ENCODE measurements around the gene RPS6KA5.
"Not testable (repeated sequence)": the region's sequence is repeated elsewhere in the genome, so short reads cannot be mapped to it uniquely, and the experiment has no call there.

The RPS6KA5 gene

GRCh38 chr14:91063119-91063518 is 2.7 kb upstream of the RPS6KA5 start:
- DNase-seq, result no peak

DNA sequence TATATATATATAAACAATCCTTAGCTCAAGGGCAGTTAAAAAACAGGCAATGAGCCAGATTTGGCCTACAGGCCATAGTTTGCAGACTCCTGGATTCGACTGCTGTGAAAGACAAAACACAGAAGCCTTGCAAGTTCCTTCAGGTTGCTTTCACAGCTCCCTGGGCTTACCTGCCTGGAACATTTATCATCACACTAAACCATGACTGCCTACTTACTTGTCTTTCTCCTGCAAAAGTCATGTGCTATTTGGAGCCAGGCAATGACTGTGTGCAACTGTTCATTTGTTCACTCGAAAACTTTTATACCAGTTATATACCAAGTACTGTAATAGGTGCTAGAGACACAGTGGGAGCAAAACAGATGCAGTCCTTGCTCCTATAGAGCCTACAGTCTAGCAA is 2.2 kb upstream of the RPS6KA5 start:
- DNase-seq, result no peak

GRCh38 chr14:91061056-91061887 is 831 bp upstream of the RPS6KA5 start:
- no peak for DNase-seq

DNA sequence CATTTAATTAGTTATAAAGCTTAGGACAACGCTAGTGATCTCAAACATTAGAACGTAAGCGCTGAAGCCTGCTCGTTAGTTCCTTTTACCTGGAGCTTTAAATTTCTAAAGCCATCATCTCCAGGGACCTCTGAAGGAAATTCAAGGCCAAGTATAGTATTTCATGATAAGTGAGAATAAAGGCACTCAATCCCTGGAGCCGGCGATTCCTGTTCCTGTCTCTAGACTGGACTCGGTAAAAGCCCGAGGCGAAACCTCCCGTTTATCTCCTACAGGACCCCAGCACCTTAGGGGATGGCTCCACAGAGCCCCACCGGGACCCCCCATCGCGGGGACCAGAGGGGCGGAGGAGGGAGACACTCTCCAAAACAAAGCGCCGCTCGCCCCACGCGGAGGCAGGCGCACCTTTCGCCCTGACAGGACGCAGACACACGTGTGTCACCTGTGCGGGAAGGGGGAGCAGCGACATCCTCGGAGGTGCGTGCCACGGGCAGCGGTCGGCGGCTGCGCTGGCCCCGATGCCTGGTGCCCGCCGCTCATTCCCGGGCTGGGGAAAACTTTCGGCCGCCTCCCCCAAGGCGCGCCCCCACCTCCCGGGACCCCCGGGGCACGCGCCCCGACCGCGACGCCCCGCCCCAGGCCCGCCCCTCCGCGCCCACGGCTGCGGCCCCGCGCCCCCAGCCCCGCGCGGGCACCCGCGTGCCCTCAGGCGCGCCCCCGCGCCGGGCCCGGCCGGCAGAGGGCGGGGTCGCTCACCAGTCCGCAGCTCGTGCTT is 678 bp downstream of the RPS6KA5 start:
- peak; percentile 54 to 60 for DNase-seq

GRCh38 chr14:91058042-91058581 is 2.3 kb downstream of the RPS6KA5 start:
- DNase-seq, result no peak

- no peak for DNase-seq
Observed at GRCh38 chr14:91056361-91056760, 4.1 kb downstream of the RPS6KA5 start.

DNA sequence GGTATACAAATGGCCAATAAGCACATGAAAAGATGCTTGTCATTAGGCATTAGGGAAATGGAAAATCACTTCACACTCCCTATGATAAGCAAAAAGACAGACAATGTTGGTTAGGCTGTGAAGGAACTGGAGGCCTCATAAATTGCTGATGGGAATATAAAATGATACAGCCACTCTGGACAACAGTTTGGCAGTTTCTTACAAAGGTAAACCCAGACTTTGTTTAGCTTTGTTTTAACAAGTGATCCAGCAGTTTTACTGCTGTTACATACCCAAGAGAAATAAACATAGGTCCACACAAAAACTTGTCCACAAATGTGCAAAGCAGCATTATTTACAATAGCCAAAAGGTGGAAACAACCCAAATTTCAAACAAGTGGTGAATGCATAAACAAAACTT is 5.4 kb downstream of the RPS6KA5 start:
- no peak for DNase-seq

DNA sequence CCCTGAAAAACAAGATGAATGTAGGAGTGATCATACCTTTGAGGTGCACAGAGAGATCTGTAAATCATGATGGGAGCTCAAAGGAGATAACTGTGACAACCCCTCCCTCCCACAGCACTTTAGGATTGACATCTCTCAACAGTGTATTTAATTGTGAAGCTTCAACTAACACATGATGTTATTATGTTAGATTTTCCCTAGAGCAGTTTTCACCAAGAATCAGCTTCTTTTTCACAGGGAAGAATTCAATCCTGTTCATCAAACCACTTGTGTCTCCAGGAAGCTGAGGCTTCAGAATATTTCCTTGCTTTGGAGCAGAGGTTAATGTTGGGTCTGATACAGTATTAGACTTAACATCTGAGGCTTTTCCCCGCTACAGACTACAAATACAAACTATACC is 11.8 kb downstream of the RPS6KA5 start:
- DNase-seq, result no peak

GRCh38 chr14:91048265-91048664 is 12.2 kb downstream of the RPS6KA5 start:
- no peak for DNase-seq

- no peak for DNase-seq
Observed at GRCh38 chr14:91047174-91047753, 13.2 kb downstream of the RPS6KA5 start.

GRCh38 chr14:91046488-91047072 is 13.9 kb downstream of the RPS6KA5 start:
- no peak for DNase-seq

- DNase-seq, result no peak
Observed at GRCh38 chr14:91041450-91041849, 19.0 kb downstream of the RPS6KA5 start.

- no peak for DNase-seq
Observed at GRCh38 chr14:91040545-91040944, 19.9 kb downstream of the RPS6KA5 start.

DNA sequence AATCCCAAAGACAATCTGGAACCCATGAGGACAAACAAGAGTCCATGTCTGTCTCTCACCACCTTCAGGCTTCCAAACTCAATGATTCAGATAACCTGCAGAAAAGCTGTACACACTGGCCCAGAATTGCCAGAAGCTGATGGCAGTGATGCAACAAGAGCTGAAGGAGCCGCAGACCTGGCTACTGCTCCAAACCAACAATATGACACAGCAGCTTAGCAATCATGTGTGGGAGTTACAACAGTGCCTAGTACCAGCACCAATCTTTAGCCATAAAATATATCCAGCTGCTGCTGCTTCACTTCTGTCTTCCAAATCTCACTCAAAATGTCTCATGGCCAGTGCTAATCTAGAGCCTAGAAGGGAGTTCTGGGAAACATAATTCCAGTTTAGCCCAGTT is 22.0 kb downstream of the RPS6KA5 start:
- no peak for DNase-seq

DNA sequence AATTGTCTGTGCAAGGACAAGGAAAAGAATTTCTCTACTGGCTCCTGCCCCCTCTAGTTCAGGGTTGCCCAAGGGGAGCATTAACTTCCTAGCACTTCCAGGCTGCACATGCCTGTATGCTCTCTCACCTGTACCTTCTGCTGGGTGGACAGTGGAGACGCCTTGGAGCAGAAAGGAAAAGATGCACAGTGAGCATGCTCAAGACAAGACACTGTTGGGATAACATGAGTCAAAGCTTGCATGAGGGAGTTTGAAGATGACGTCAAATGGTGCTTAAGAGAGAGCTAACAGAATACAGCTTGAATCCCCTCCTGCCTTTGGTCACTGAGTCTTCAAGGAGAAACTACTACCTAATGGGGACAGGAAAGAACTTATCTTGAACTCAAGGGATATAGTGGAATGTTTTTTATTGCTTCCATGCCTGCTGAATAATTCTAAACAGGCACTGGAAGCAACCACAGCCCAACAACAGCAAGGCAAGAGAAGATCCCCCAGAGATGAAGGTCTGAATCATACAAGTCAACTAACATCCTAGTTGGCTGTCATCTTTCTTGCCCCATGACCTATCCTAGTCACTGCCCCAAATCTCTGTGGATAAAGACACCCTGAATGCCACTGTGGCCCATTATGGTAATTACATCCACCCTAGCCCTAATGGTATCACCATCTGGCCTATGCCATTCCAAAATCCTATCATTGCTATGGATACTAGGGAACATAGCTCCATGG is 23.5 kb downstream of the RPS6KA5 start:
- DNase-seq, result no peak

GRCh38 chr14:91035855-91036254 is 24.6 kb downstream of the RPS6KA5 start:
- no peak for DNase-seq

DNA sequence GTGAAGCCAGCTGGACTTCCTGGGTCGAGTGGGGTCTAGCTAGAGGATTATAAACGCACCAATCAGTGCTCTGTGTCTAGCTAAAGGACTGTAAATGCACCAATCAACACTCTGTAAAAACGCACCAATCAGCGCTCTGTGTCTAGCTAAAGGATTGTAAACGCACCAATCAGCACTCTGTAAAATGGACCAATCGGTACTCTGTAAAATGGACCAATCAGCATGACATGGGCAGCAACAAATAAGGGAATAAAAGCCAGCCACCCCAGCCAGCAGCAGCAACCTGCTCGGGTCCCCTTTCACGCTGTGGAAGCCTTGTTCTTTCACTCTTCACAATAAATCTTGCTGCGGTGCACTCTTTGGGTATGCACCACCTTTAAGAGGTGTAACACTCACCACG is 26.1 kb downstream of the RPS6KA5 start:
- DNase-seq, result not testable (repeated sequence)

DNA sequence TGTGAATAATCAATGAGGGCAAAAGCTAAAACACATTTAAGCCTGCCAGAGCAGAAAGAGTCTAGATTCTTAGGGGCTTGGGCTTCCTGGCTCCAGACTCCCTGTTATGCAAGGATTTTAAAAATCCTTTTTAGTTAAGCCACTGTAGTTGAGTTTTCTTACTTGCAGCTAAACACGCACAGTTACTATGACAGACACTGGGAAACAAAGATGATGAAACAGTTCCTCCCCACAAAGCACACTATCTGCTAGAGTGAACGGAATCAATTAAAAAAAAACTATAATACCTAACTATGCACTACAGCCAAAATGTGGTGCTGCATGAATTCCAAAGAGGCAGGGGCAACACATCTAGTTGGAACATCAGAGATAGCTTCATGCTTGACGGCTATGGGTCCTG is 28.2 kb downstream of the RPS6KA5 start:
- DNase-seq, result no peak

GRCh38 chr14:91031666-91032065 is 28.8 kb downstream of the RPS6KA5 start:
- no peak for DNase-seq

GRCh38 chr14:91029456-91030217 is 30.8 kb downstream of the RPS6KA5 start:
- DNase-seq, result no peak

DNA sequence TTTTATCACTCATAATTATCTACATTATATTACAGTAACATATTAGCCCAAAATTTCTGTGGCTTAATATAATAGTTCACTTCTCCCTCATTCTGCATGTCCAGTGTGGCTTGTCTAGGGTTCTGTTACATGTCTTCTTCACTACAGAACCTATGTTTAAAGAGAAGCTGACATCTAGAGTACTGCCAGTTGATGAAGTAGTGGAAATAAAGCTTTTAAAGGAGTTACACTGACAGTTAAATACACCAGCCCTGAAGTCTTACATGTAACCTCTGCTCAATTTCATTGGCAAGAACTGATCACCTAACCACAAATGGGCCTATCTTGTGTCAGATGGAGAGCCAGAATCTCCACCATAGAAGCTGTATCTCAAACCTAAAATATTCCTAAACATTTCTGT is 32.9 kb downstream of the RPS6KA5 start:
- DNase-seq, result no peak

DNA sequence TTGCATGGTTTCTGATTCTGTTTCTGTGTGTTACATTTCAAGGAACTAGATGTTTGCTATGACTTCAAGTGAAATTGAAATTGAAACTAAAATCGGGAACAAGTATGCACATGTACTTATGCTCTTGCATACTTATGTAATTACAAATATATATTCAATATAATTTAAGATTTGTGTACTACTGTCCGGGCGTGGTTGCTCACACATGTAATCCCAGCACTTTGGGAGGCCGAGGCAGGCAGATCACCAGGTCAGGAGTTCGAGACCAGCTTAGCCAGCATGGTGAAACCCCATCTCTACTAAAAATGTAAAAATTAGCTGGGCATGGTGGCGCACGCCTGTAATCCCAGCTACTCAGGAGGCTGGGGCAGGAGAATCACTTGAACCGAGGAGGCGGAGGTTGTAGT is 37.8 kb downstream of the RPS6KA5 start:
- DNase-seq, result peak; percentile 6 to 14

Data from stimulated activated CD4-positive, alpha-beta T cell treated with anti-CD3 and anti-CD28 coated beads, Interleukin-4, amount 100 ng/mL, for 4 hours (primary cell).